HCT116 (cell line): ENCODE results near the gene TTLL11. TPM values are rescaled to one million over a fixed set of nuclear protein-coding genes. Genes with fewer than 3 reads are reported as not detected.
A peak's percentile ranks its signal among the peaks of the same experiment; 100 is the strongest.

Source experiments
- ATAC-seq: fragments of 200-7000 bp; cut with Tn5 transposase; 2 replicates; pipeline ENCODE4 v1.9.1; 2020; ENCODE audit warnings: mild to moderate bottlenecking, moderate library complexity
- BruUV-seq: library from RNA; stranded (reverse); fragments of 400-500 nt; replicated peaks from 2 replicates; lab custom pipeline; 2021; lab: Mats Ljungman, UMichigan
- CTCF ChIA-PET: fragments of 300-600 bp; sonication (Branson Sonifier 250); formaldehyde crosslinking; loops from one replicate; lab custom pipeline; 2021; ENCODE audit warnings: antibody characterized with exemption; lab: Charles Lee
- POLR2A ChIA-PET: fragments of 300-600, 350-600 bp; sonication (Branson Sonifier 250); formaldehyde crosslinking; loops from one replicate; lab custom pipeline; 2021; ENCODE audit warnings: antibody characterized with exemption; lab: Charles Lee
- RAD21 ChIA-PET, 2 experiments: fragments of 300-600 bp; sonication (Branson Sonifier 250); formaldehyde crosslinking; loops; one replicate each; lab custom pipeline; 2023; ENCODE audit warnings: low total read pairs in 2 of 2; ENCODE audit not compliant: uncharacterized antibody in 2 of 2, unreplicated experiment in 2 of 2, low non-redundant PET in 1 of 2; lab: Charles Lee
- DNase-seq: peaks from one replicate; pipeline ENCODE4 v3.0.0-alpha.2; 2010; ENCODE audit warnings: low read depth, low spot score
- H2AFZ ChIP-seq: fragments of 200-600 bp; shearing (Covaris generic), sonication (generic); 2 replicates; pipeline ENCODE4 v1.6.1; 2017; ENCODE audit warnings: low read depth, mixed run types, mixed read lengths, antibody characterized with exemption, low read length; ENCODE audit not compliant: poor library complexity, severe bottlenecking
- H3K27ac ChIP-seq: 2 replicates; pipeline ENCODE4 v1.5.1; 2012; ENCODE audit warnings: low read depth, low read length
- H3K27me3 ChIP-seq: fragments of 200-600 bp; sonication (generic); 2 replicates; pipeline ENCODE4 v1.6.1; 2016; ENCODE audit warnings: mixed run types, low read length, mixed read lengths; ENCODE audit not compliant: insufficient read depth
- H3K36me3 ChIP-seq, 2 experiments: fragments of 200-500 bp in 1 of 2; fragments of 200-600 bp in 1 of 2; sonication (Bioruptor generic) in 1 of 2; sonication (generic) in 1 of 2; 2 replicates each; pipeline versions ENCODE4 v1.5.1 to v1.6.1; 2014 to 2016; ENCODE audit warnings: low read length in 2 of 2, inconsistent platforms in 1 of 2, mixed read lengths in 1 of 2, mixed run types in 1 of 2; ENCODE audit not compliant: insufficient read depth in 2 of 2, control insufficient read depth in 1 of 2
- H3K4me1 ChIP-seq, 2 experiments: fragments of 200-600 bp in 1 of 2; sonication (generic) in 1 of 2; 2 replicates each; pipeline versions ENCODE4 v1.5.1 to v1.6.1; 2012 to 2017; ENCODE audit warnings: low read length in 2 of 2, inconsistent platforms in 1 of 2, mild to moderate bottlenecking in 1 of 2, mixed read lengths in 1 of 2, mixed run types in 1 of 2, moderate library complexity in 1 of 2; ENCODE audit not compliant: insufficient read depth in 2 of 2, control insufficient read depth in 1 of 2
- H3K4me2 ChIP-seq: fragments of 200-600 bp; sonication (generic); 2 replicates; pipeline ENCODE4 v1.6.1; 2017; ENCODE audit warnings: mixed run types, low read length, mixed read lengths
- H3K4me3 ChIP-seq, 2 experiments: fragments of 200-600 bp in 1 of 2; sonication (generic) in 1 of 2; replicated peaks in 1 of 2; 2 replicates each; pipeline ENCODE4 v1.5.1; 2011 to 2016; ENCODE audit warnings: low read length in 2 of 2, control low read depth in 1 of 2, low read depth in 1 of 2, mild to moderate bottlenecking in 1 of 2, mixed read lengths in 1 of 2, mixed run types in 1 of 2
- H3K79me2 ChIP-seq: fragments of 200-600 bp; sonication (generic); 2 replicates; pipeline ENCODE4 v1.6.1; 2017; ENCODE audit warnings: mild to moderate bottlenecking, mixed run types, low read length, moderate library complexity, mixed read lengths; ENCODE audit not compliant: insufficient read depth
- H3K9ac ChIP-seq: fragments of 200-600 bp; sonication (generic); 2 replicates; pipeline ENCODE4 v1.6.1; 2016; ENCODE audit warnings: low read length, mixed read lengths
- H3K9me2 ChIP-seq: fragments of 200-600 bp; sonication (generic), shearing (Covaris generic); 2 replicates; pipeline ENCODE4 v1.6.1; 2017; ENCODE audit warnings: mixed run types, mild to moderate bottlenecking, moderate library complexity; ENCODE audit not compliant: insufficient read depth
- H3K9me3 ChIP-seq, 2 experiments: fragments of 200-500 bp in 1 of 2; fragments of 200-600 bp in 1 of 2; sonication (Bioruptor generic) in 1 of 2; sonication (generic) in 1 of 2; 2 replicates each; pipeline ENCODE4 v1.6.1; 2014 to 2017; ENCODE audit warnings: low read length in 2 of 2, mixed read lengths in 2 of 2, inconsistent platforms in 1 of 2, low read depth in 1 of 2, mild to moderate bottlenecking in 1 of 2, mixed run types in 1 of 2, moderate library complexity in 1 of 2; ENCODE audit not compliant: control insufficient read depth in 1 of 2, insufficient read depth in 1 of 2
- H4K20me1 ChIP-seq: fragments of 200-600 bp; sonication (generic), shearing (Covaris generic); 2 replicates; pipeline ENCODE4 v1.6.1; 2017; ENCODE audit warnings: mixed run types, mild to moderate bottlenecking, moderate library complexity; ENCODE audit not compliant: insufficient read depth
- CEBPB ChIP-seq: IDR thresholded peaks from 2 replicates; pipeline ENCODE4 v1.6.1; 2012; ENCODE audit warnings: low read depth
- CTCF ChIP-seq, 3 experiments: fragments of 200-600 bp in 1 of 3; sonication (generic) in 1 of 3; IDR thresholded peaks in 2 of 3; conservative IDR thresholded peaks in 1 of 3; 2 replicates each; pipeline ENCODE4 v1.5.1; 2012 to 2017; ENCODE audit warnings: low read depth in 2 of 3, low read length in 2 of 3, antibody characterized with exemption in 1 of 3, borderline replicate concordance in 1 of 3, control low read depth in 1 of 3, mild to moderate bottlenecking in 1 of 3, mixed read lengths in 1 of 3, mixed run types in 1 of 3, moderate library complexity in 1 of 3; ENCODE audit not compliant: insufficient read depth in 1 of 3
- EZH2 ChIP-seq: fragments of 200-600 bp; sonication (generic); IDR thresholded peaks from 2 replicates; pipeline ENCODE4 v1.6.1; 2017; ENCODE audit warnings: antibody characterized with exemption, mixed run types
- FOSL1 ChIP-seq: IDR thresholded peaks from 2 replicates; pipeline ENCODE4 v1.6.1; 2012; ENCODE audit warnings: low read depth
- JUND ChIP-seq: IDR thresholded peaks from 2 replicates; pipeline ENCODE4 v1.6.1; 2012
- RAD21 ChIP-seq: IDR thresholded peaks from 2 replicates; pipeline ENCODE4 v1.6.1; 2012; ENCODE audit warnings: low read depth, mild to moderate bottlenecking
- SRF ChIP-seq: IDR thresholded peaks from 2 replicates; pipeline ENCODE4 v1.6.1; 2012; ENCODE audit warnings: low read depth
- TCF7L2 ChIP-seq: IDR thresholded peaks from 2 replicates; pipeline ENCODE4 v1.7.0; 2011; ENCODE audit warnings: borderline replicate concordance, inconsistent platforms; ENCODE audit not compliant: insufficient read depth, insufficient read length; ENCODE audit errors: extremely low read depth
- YY1 ChIP-seq: IDR thresholded peaks from 2 replicates; pipeline ENCODE4 v1.6.1; 2011; ENCODE audit warnings: low read length, low read depth, moderate library complexity, mild to moderate bottlenecking; ENCODE audit not compliant: insufficient replicate concordance; ENCODE audit errors: extremely low read depth
- ZBTB33 ChIP-seq: IDR thresholded peaks from 2 replicates; pipeline ENCODE4 v1.6.1; 2011; ENCODE audit warnings: mild to moderate bottlenecking, low read length, moderate library complexity; ENCODE audit not compliant: insufficient replicate concordance; ENCODE audit errors: extremely low read depth
- ZFX ChIP-seq: fragments of 450-650 bp; IDR thresholded peaks from 2 replicates; pipeline ENCODE4 v1.6.1; 2017
- intact Hi-C: fragments of 100-400 bp; cut with micrococcal nuclease; formaldehyde crosslinking; loops from 2 replicates; pipeline ENCODE4 v1.10.0; 2022
- total RNA-seq: library from RNA; stranded (reverse); gene quantifications from one replicate; pipeline ENCODE4 v1.2.1, GENCODE V29; 2021; ENCODE audit not compliant: unreplicated experiment

The TTLL11 gene
- total RNA-seq, 1 experiment from 2014 or later: 2.2 TPM

- intact Hi-C loops: no loop called here
- ChIA-PET RAD21 (no interaction called here), POLR2A (no interaction called here), CTCF (no interaction called here)
- no peaks in the 10 kb centered on the region for H3K4me1 ChIP-seq
- H3K4me2 ChIP-seq: no peak overlapping the region
- peaks cover 5% of the 10 kb centered on the region; the same call in 1 of the 2 replicates for H3K27me3 ChIP-seq
- no TSS peak for BruUV-seq
- H3K9me3 ChIP-seq: no peaks in the 10 kb centered on the region
- no peak overlapping the region for H2AFZ ChIP-seq
- ATAC-seq (no peak), DNase-seq (no peak)
- no peak overlapping the region for H3K9ac ChIP-seq
- TF ChIP-seq ZFX (no peak), YY1 (no peak), TCF7L2 (no peak), ZBTB33 (no peak), EZH2 (no peak), FOSL1 (no peak), CEBPB (no peak), SRF (no peak)
- H4K20me1 ChIP-seq: no peaks in the 10 kb centered on the region
- no peak overlapping the region for H3K27ac ChIP-seq
- H3K36me3 ChIP-seq: no peaks in the 10 kb centered on the region
- no peaks in the 10 kb centered on the region for H3K79me2 ChIP-seq
- no peaks in the 10 kb centered on the region for H3K9me2 ChIP-seq
- H3K4me3 ChIP-seq: no peak overlapping the region
These were observed 72.7 kb downstream of the TTLL11 start for GRCh38 chr9:122020398-122020797.

- POLR2A ChIA-PET: no interaction called here
- BruUV-seq: no TSS peak
These were observed 76.4 kb downstream of the TTLL11 start for GRCh38 chr9:122016744-122017143.

More at GRCh38 chr9:122016744-122017143, 76.4 kb downstream of the TTLL11 start:
- no peak overlapping the region for H3K4me2 ChIP-seq
- no peak overlapping the region for H2AFZ ChIP-seq
- no peaks in the 10 kb centered on the region for H4K20me1 ChIP-seq
- CTCF ChIA-PET: no interaction called here
- H3K9me3 ChIP-seq: no peaks in the 10 kb centered on the region
- DNase-seq: no peak
- H3K27me3 ChIP-seq: peaks cover 5% of the 10 kb centered on the region; the same call in 1 of the 2 replicates
- no peak for ATAC-seq
- H3K9me2 ChIP-seq: no peaks in the 10 kb centered on the region
- H3K4me1 ChIP-seq: no peaks in the 10 kb centered on the region
- RAD21 ChIA-PET: no interaction called here
- H3K36me3 ChIP-seq: no peaks in the 10 kb centered on the region
- no peaks in the 10 kb centered on the region for H3K79me2 ChIP-seq
- H3K9ac ChIP-seq: no peak overlapping the region
- peak; percentile 65 for TF ChIP-seq RAD21
- TF ChIP-seq JUND: no peak
- peak; percentile 28 to 41 (median 40); a peak in 4 of 6 replicates for TF ChIP-seq CTCF (IDR thresholded peaks at IDR 0.05 in 2 of 3, conservative IDR thresholded peaks at IDR 0.05 in 1 of 3; ENCODE audit: borderline replicate concordance in 1 of 3, insufficient read depth in 1 of 3, low read depth in 2 of 3, low read length in 2 of 3)
- no peak overlapping the region for H3K27ac ChIP-seq
- no peak overlapping the region for H3K4me3 ChIP-seq
- intact Hi-C loops: no loop called here
